Upper lobe of left lung (tissue), 6 donors: Measurements from ENCODE around the gene SPINK14. TPM values are rescaled to one million over a fixed set of nuclear protein-coding genes. Genes with fewer than 3 reads are reported as not detected.
A peak's percentile ranks its signal among the peaks of the same experiment; 100 is the strongest.

Experiments
- ATAC-seq, 2 donors: fragments of 200-7000 bp; cut with Tn5 transposase; one replicate each; pipeline ENCODE4 v1.9.1; 2022; ENCODE audit warnings: mild to moderate bottlenecking in 2 of 2, moderate library complexity in 2 of 2; ENCODE audit not compliant: low FRiP score in 2 of 2
- DNase-seq, 2 donors: peaks; one replicate each; pipeline ENCODE4 v3.0.0-alpha.2; 2019 to 2020
- H3K27ac ChIP-seq, 4 donors: fragments of 200-600 bp; sonication (generic); one replicate each; pipeline ENCODE4 v1.5.1; 2016 to 2019
- H3K27me3 ChIP-seq, 4 donors: fragments of 200-600 bp; sonication (generic); one replicate each; pipeline ENCODE4 v1.5.1; 2017 to 2019
- H3K36me3 ChIP-seq, 4 donors: fragments of 200-600 bp; sonication (generic); one replicate each; pipeline ENCODE4 v1.5.1; 2016 to 2019
- H3K4me1 ChIP-seq, 4 donors: fragments of 200-600 bp; sonication (generic); one replicate each; pipeline ENCODE4 v1.5.1; 2018 to 2019
- H3K4me3 ChIP-seq, 4 donors: fragments of 200-600 bp; sonication (generic); one replicate each; pipeline ENCODE4 v1.5.1; 2017 to 2019; ENCODE audit warnings: mild to moderate bottlenecking in 2 of 4, moderate library complexity in 1 of 4
- H3K9me3 ChIP-seq, 4 donors: fragments of 200-600 bp; sonication (generic); one replicate each; pipeline ENCODE4 v1.5.1; 2018 to 2019
- EP300 ChIP-seq, 4 donors: sonication (generic); formaldehyde crosslinking; IDR thresholded peaks; one replicate each; pipeline ENCODE4 v1.5.1; 2017; ENCODE audit warnings: antibody characterized with exemption in 4 of 4, control low read depth in 2 of 4
- POLR2A ChIP-seq, 4 donors: fragments of 450-650 bp; IDR thresholded peaks; one replicate each; pipeline ENCODE4 v1.5.1; 2016 to 2017; ENCODE audit warnings: antibody characterized with exemption in 4 of 4, mild to moderate bottlenecking in 2 of 4
- POLR2AphosphoS5 ChIP-seq, 2 donors: sonication (generic); formaldehyde crosslinking; IDR thresholded peaks; one replicate each; pipeline ENCODE4 v1.5.1; 2017; ENCODE audit warnings: antibody characterized with exemption in 2 of 2
- WGBS, 2 donors: methylation state at CpG; one replicate each; pipeline ENCODE4 v1.1.5; 2017 to 2018; 5-methylcytosine and 5-hydroxymethylcytosine counted together
- total RNA-seq, 6 donors: library from RNA; depleted of rRNA in 4 of 6; stranded (reverse); fragments of >200 nt in 4 of 6; gene quantifications; one replicate each; pipeline versions ENCODE4 v1.1.0 to v1.2.1, GENCODE V29; 2016 to 2021
- TF ChIP-seq, protein P1 (sequence below), 6 experiments: fragments of 450-650 bp in 4 of 6; fragments of 200-600 bp in 2 of 6; sonication (generic) in 2 of 6; IDR thresholded peaks; one replicate each; pipeline ENCODE4 v1.5.1; 2016 to 2019; ENCODE audit warnings: antibody characterized with exemption in 6 of 6
- donor health status: DM: no; HTN: no; CAD: no; lungs with moderate emphysema.
- donor health status: DM: no; HTN: yes; CAD: no; lungs with severe emphysema.

The SPINK14 gene
- total RNA-seq, 6 donors from 2014 or later = not detected

GRCh38 chr5:148176480-148176879, 8.1 kb downstream of the SPINK14 start:
- Histone ChIP-seq H3K4me1 (no peaks in the 10 kb centered on the region), H3K27ac (no peak overlapping the region), H3K9me3 (no peaks in the 10 kb centered on the region), H3K36me3 (no peaks in the 10 kb centered on the region), H3K27me3 (no peaks in the 10 kb centered on the region), H3K4me3 (no peak overlapping the region)
- ATAC-seq (no peak), DNase-seq (no peak)
- 49 to 58% methylated on average over 2 of the region's 2 CpGs for WGBS, 2 donors
- TF ChIP-seq, protein P1, sequence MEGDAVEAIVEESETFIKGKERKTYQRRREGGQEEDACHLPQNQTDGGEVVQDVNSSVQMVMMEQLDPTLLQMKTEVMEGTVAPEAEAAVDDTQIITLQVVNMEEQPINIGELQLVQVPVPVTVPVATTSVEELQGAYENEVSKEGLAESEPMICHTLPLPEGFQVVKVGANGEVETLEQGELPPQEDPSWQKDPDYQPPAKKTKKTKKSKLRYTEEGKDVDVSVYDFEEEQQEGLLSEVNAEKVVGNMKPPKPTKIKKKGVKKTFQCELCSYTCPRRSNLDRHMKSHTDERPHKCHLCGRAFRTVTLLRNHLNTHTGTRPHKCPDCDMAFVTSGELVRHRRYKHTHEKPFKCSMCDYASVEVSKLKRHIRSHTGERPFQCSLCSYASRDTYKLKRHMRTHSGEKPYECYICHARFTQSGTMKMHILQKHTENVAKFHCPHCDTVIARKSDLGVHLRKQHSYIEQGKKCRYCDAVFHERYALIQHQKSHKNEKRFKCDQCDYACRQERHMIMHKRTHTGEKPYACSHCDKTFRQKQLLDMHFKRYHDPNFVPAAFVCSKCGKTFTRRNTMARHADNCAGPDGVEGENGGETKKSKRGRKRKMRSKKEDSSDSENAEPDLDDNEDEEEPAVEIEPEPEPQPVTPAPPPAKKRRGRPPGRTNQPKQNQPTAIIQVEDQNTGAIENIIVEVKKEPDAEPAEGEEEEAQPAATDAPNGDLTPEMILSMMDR (IDR thresholded peaks at IDR 0.05) = no peak
- TF ChIP-seq POLR2A (IDR thresholded peaks at IDR 0.05) (no peak), POLR2AphosphoS5 (IDR thresholded peaks at IDR 0.05) (no peak), EP300 (IDR thresholded peaks at IDR 0.05) (no peak)

- H3K4me3 ChIP-seq = no peak overlapping the region
- no peaks in the 10 kb centered on the region for H3K36me3 ChIP-seq
- no peaks in the 10 kb centered on the region for H3K27me3 ChIP-seq
- DNase-seq = no peak
- no peak overlapping the region for H3K27ac ChIP-seq
- peak in 1 of 2 donors; percentile 29 for ATAC-seq
- H3K9me3 ChIP-seq = no peaks in the 10 kb centered on the region
- no peaks in the 10 kb centered on the region for H3K4me1 ChIP-seq
- WGBS, 2 donors = 58 to 60% methylated on average over 1 of the region's 1 CpG
- TF ChIP-seq EP300 (IDR thresholded peaks at IDR 0.05) = no peak
- TF ChIP-seq, protein P1 (IDR thresholded peaks at IDR 0.05) = no peak
- TF ChIP-seq POLR2AphosphoS5 (IDR thresholded peaks at IDR 0.05) = no peak
- TF ChIP-seq POLR2A (IDR thresholded peaks at IDR 0.05) = no peak
Measured at GRCh38 chr5:148177207-148177606, 8.9 kb downstream of the SPINK14 start.

DNA sequence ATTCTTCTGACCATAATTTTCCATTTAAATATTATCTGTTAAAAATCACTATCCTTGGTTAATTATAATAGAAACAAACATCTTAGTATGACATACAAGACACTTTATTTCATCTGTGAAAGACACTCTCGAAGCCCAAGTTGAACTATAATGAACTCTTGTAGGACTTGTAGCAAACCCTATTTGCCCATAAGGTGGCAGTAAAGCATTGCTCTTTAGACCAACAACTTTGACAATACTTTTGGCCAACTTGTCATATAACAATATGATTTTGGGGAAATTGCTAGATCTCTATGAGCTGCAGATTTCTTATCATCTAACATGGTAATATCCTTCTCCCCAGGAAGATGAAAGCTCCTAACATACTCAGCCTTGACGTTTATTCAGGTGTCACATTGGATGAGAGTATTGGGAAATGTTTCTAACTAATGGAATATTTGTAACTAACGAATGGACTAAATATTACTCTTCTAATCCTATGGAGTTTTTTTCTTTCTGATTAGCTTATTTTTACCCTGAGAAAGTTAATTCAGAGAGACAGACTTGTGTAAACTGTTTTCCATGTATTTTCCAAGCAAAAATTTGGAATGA, 11.0 kb downstream of the SPINK14 start:
- no peak for TF ChIP-seq EP300 (IDR thresholded peaks at IDR 0.05)
- TF ChIP-seq, protein P1 (IDR thresholded peaks at IDR 0.05) = peak; percentile 33 to 75 (median 56)

DNA sequence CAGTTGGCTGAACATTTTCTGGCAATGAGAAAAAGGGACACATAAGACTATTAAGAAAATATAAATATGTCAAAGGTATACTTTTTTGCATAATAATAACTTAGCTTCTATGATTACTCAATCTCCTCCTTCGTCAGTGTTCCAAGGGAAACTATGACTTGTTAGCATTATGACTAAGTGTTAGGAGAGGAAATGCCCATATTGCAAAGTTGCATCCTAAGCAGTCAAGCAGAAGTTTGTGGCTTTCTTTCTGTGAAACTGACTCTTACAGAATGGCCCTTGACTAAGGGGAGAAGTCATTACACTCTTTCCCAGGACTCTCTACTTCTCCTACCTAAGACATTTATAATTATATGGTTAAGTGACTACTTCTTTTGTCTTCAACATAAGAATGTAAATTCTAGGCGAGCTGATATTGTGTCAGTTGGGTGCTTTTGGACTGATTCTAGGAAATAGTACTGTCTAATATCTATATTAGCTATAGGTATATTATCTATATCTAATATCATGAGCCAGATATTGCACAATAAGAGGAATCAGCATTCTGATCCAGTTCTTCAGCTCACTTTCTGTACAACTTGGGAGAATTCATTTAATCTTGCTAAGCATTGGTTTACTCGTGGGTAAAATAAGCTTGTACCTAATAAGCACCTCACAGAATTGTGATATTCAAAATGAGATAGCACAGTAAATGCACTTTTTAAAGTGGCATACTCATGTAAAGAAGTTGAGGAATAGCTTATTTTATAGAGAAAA, 18.1 kb downstream of the SPINK14 start:
- Histone ChIP-seq H3K4me3 (no peak overlapping the region), H3K27me3 (no peaks in the 10 kb centered on the region), H3K4me1 (peaks cover 0 to 4% (median 0%) of the 10 kb centered on the region in 4 donors), H3K36me3 (no peaks in the 10 kb centered on the region), H3K27ac (peak overlapping the region; percentile 8 to 77 (median 55)), H3K9me3 (no peaks in the 10 kb centered on the region)
- DNase-seq = no peak
- ATAC-seq = peak; percentile 80 to 91
- WGBS, 2 donors = 40 to 46% methylated on average over 3 of the region's 3 CpGs
- TF ChIP-seq, protein P1 (IDR thresholded peaks at IDR 0.05) = no peak
- TF ChIP-seq EP300 (IDR thresholded peaks at IDR 0.05) (peak in 2 of 4 donors; percentile 46 to 97), POLR2AphosphoS5 (IDR thresholded peaks at IDR 0.05) (peak in 1 of 2 donors; percentile 70), POLR2A (IDR thresholded peaks at IDR 0.05) (no peak)

More for the DNA sequence above, 11.0 kb downstream of the SPINK14 start:
- no peaks in the 10 kb centered on the region for H3K36me3 ChIP-seq
- DNase-seq = no peak
- ATAC-seq = peak in 1 of 2 donors; percentile 83
- H3K27ac ChIP-seq = no peak overlapping the region
- no peaks in the 10 kb centered on the region for H3K4me1 ChIP-seq
- no peaks in the 10 kb centered on the region for H3K27me3 ChIP-seq
- no peaks in the 10 kb centered on the region for H3K9me3 ChIP-seq
- 29 to 37% methylated on average over 3 of the region's 3 CpGs for WGBS, 2 donors
- H3K4me3 ChIP-seq = no peak overlapping the region
